GM19043 (cell line): ENCODE measurements around the gene MED8.
"Not testable (repeated sequence)": the region's sequence is repeated elsewhere in the genome, so short reads cannot be mapped to it uniquely, and the experiment has no call there.

Experiments
- ATAC-seq: cut with Tn5 transposase; IDR thresholded peaks from one replicate; pipeline ENCODE4 v1.9.1; 2021; ENCODE audit warnings: low read depth; ENCODE audit not compliant: unreplicated experiment

MED8 gene

DNA sequence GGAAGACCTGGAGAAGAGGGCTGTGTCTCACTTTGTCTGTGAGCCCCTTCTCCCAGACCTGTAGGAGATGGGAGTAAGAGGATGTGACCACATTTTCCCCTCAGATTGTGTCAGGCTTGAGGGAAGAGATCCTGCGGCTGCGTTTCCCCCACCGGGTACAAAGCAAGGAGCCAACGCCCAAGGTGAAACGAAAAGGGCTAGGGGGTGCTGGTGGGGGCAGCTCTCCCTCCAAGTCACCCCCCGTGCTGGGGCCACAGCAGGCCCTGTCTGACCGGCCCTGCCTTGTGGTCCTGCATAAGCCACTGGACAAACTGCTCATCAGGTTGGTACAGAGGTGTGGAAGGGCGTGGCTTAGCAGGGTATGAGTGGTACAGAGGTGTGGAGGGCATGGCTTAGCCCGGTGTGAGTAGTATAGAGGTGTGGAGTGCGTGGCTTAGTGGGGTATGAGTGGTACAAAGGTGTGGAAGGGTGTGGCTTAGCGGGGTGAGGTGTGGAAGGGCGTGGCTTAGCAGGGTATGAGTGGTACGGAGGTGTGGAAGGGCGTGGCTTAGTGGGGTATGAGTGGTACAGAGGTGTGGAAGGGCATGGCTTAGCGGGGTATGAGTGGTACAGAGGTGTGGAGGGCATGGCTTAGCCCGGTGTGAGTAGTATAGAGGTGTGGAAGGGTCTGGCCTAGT lies 33.5 kb upstream of the MED8 start:
- ATAC-seq = no peak

DNA sequence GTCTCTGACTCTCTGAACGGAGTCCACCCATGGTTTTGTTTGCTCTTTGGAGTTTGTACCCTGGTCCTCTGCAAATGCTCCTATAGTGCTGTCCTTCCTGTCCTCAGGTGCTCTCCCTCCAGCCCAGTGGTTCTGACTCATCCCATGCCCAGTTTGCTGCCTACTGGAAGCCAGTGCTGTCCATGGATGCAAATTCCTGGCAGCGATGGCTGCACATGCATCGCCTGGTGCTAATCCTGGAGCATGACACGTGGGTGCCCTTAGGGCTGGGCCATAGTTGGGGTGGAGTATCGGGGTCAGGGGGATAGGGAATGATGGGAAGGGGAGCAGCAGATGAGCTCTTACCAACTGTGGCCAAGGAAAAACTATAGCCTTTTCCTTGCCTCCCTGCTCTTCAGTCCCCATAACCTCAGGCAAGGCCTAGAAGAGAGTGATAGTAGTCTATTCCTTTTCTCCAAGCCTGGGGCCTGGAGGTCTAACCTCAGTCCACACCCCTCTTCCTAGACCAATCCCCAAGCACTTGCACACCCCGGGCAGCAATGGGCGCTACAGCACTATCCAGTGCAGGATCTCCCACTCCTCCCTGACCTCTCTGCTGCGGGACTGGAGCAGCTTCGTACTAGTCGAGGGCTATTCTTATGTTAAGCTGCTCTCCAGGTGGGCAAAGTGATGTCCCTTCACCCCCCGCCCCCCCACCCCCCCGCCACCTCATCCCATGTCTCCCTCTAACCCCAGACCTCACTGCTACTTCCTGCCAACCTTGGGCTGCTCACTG lies 32.6 kb upstream of the MED8 start:
- no peak for ATAC-seq

DNA sequence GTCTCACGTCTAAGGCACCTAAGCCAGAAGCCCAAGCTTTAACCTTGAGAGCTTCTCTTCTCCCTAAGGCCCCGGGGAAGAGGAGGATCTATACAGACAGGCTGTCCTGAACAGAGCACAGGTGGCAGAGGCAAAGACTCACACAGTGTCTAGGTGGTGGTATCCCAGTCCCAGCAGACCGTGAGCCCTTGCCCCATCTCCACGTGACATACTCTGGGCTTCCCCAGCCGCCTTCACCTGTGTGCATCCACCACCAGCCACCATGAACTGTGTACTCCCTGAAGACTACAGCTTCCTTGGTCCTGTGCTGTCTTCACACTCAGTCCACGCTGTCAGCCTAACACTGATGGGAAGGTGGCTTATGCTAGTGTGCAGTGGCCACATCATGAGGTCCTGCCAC lies 31.8 kb upstream of the MED8 start:
- no peak for ATAC-seq

DNA sequence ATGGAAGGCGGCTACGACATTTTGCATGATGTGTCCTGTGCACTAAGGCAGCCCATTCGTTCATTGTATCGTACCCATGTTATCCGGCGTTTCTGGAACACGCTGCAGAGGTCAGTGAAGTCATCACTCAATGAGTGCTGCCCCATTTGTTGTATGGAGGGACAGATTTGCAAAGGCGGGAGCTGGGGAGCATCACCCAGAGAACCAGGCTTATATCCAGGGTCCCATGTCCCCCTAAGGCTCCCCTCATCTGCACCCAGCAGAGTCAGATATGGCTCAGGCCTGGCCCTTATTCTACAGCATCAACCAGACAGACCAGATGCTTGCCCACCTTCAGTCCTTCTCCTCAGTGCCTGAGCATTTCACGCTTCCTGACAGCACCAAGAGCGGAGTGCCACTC lies 31.3 kb upstream of the MED8 start:
- no peak for ATAC-seq

DNA sequence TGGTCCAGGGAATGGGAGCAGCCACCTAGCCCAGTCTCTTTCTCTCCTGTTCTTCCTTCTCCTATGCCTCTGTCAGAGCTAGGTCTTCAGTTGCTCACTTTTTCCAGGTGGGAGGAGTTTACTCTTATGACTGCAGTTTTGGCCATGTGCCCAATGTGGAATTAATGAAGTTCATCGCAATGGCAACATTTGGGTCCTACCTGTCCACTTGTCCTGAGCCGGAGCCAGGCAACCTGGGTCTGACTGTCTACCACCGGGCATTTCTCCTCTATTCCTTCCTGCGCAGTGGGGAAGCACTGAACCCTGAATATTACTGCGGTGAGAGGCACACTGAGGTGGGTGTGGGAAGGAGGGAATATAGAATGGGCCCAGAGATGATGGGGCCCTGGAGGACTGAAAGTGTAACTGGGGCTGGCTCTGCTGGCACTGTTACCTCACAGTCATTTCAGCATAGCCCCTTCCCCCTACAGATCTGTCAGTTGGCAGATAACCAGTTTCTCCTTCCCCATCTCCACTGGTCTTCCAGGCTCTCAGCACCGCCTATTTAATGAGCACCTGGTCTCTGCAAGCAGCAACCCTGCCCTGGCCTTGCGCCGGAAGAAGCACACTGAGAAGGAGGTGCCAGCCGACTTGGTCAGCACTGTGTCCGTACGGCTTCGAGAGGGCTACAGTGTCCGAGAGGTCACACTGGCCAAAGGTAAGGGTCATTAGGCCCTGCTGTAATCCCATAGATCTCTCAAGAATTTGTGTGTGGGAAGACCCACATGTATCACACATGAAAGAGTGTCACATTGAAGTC lies 30.2 kb upstream of the MED8 start:
- ATAC-seq = no peak

DNA sequence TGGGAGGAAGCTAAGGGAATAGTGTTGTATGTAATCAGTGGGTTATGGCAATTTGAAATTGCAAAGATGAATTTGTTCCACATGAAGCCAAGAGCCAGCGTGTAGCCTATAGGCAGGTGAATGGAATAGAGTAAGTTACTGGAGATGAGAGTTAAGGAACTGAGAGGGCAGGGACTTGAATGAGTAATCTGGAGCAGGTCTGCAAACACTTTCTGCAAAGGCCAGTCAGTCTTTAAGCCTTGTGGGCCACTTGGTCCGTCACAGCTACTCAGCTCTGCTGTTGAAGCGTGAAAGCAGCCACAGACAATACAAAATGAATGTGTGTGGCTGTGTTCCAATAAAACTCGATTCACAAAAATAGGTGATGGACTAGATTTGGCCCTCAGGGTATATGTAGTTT lies 29.3 kb upstream of the MED8 start:
- ATAC-seq = no peak

DNA sequence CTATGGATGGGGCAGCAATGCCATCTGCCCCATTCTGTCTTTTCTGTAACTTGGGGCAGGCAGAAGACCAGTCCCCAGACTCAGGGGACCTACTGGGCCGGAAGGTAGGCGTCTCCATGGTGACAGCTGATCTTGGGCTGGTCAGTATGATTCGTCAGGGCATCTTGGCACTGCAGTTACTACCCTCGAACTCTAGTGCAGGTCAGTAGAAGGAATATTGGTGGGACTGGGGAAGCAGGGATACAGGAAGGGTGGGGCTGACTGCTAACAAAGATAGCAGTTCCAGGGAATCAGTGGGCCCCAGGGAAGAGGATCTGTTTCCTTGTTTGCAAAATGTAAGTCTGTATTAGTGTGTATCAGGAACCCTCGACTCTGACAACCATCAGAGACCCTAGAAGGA lies 26.3 kb upstream of the MED8 start:
- no peak for ATAC-seq

DNA sequence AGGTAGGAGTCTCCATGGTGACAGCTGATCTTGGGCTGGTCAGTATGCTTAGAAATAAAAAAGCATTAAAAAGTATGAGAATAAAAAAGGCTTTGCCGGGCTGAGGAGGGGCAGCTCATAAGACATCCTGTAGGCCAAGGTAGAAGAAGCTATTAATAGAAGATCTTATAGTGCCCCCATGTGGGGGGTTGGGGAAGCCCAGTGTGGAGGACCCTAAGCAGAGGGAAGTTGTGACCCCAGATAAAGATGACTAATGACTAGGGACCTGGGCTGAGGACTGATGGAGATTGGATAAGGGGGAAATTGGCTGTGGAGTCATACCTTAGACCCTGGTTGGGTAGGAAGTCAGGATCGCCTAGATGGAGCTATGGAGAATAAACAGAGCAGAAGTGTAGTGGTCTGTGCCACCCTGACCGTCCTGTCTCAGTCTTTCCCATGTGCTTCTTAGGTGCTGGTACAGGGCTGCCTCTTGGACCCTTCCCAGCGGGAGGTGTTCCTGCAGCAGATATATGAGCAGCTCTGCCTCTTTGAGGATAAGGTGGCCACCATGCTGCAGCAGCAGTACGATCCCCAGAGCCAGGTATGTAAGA lies 25.1 kb upstream of the MED8 start:
- ATAC-seq = no peak

DNA sequence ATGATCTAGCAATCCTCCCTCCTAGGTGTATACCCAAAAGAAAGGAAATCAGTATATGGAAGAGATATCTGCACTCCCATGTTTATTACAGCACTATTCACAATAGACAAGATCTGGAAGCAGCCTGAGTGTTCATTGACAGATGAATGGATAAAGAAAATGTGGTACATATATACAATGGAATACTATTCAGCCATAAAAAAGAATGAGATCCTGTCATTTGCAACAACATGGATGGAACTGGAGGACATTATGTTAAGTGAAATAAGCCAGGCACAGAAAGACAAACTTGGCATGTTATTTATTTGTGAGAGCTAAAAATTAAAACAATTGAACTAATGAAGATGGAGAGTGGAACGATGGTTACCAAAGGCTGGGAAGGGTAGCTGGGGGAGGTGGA lies 23.8 kb upstream of the MED8 start:
- not testable (repeated sequence) for ATAC-seq

DNA sequence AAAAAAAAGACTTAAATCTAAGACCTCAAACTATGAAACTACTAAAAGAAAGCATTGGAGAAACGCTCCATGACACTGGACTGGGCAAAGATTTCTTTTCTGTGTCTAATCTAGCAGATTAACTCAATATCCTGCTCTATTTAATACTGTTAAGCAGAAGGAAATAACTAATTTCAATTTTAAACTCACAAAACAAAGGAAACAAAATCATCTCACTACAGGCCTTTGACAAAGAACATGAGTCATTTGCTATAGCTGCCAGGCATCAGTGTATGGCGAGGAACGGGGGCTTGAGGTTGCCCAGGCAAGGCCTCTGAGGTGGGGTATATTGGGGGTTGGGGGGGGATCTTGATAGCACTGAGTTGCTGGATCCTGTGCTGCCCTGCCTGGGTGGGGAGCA lies 21.0 kb upstream of the MED8 start:
- ATAC-seq = no peak

DNA sequence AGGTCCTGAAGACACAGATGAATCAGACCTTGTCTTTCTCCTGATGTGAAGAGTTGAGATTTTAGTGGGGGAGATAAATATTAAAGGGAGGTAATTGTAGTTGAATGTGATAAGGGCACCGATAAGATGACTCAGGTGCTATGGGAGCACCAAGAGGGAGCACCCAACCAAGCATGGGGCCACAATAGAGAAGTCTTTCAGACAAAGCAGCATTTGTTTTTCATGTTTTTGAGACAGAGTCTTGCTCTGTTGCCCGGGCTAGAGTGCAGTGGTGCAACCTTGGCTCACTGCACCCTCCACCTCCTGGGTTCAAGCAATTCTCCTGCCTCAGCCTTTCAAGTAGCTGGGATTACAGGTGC lies 16.3 kb upstream of the MED8 start:
- ATAC-seq = no peak

DNA sequence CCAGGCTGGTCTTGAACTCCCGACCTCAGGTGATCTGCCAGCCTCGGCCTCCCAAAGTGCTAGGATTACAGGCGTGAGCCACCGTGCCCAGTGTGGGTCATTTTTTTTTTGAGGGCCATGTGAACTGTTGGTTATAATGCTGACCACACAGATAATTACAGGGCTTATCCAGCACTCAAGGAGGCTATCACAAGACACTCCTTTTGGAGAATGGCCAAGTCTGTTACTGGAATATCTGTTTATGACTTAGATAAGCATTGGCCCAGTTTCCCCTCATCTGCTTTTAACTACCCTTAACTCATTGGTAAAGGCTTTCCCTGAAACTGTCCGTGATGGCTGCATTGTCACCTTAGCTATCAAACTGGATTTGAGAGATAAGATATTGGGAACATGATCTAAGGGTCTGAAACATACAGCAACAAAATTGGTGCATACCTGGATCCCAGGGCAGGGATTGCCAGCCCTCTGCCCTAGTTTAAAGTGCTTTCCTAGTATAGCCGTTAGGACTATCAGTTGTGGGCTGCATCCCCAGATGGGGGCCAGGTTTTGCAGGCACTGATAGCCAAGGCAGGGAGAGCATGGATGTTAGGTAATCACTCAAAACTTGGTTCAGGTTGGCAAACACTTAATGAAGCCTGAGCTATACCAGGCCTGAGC lies 15.7 kb upstream of the MED8 start:
- ATAC-seq = no peak

DNA sequence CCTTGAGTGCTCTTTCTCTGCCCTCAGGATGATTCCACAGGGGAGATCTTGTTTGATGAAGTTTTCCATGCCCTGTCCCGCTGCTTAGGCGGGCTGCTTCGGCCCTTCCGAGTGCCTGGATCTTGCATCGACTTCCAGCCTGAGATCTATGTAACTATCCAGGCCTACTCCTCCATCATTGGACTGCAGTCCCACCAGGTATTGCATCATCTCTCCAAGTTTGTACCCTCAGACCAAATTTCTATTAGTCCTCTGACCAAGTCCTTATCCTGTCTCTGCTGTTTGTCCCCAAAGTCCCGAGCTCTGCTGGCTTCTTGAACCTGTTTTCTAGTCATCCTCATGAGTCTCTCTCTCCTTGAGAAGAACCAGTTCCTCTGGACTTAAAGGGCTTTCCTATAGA lies 14.8 kb upstream of the MED8 start:
- no peak for ATAC-seq

DNA sequence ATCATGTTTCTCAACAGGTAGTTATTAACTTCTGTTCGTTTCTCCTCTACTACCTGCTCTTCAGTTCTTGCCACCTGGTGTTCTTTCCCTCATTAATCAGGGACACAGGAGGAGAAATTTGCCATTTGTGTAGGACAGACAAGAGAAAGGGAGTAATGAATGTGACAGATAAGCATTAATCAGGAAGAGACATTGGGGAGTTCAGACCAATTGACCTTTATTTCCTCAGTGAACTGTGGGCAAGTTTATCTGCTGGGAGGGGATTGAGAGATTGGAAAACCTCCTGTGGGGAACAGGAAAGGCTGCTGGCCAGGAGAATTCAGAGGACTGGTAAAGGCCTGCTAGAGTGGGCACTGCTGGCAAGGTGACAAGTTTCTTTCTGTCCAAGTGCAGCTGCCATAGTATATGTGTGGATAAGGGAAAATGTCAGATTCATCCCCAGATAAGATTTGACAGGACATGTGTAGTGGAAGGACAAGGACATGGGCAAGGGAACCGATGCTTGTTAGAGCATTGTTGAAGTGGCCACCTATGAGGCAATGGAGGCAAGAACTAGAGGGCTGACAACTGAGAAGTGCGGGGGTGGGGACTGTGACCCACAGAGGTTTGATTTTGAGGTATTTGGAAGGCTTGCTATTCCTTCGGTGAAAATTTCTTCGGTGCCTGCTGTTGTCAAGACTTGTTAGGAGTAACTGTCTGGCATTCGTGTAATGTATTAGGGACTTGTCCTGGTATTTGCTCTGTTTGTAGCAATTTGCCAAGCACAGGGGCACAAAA lies 12.7 kb upstream of the MED8 start:
- no peak for ATAC-seq

DNA sequence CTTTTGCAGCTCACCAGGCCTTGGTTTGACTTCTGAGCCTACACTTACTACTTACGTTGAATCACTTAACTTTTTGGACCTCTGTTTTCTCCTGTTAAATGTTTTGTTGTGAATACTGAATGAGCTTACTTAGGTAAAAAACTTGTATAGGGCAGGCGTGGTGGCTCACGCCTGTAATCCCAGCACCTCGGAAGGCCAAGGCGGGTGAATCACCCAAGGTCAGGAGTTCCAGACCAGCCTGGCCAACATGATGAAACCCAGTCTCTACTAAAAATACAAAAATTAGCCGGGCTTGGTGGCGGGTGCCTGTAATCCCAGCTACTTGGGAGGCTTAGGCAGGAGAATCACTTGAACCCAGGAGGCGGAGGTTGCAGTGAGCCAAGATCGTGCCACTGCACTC lies 10.8 kb upstream of the MED8 start:
- ATAC-seq = not testable (repeated sequence)

DNA sequence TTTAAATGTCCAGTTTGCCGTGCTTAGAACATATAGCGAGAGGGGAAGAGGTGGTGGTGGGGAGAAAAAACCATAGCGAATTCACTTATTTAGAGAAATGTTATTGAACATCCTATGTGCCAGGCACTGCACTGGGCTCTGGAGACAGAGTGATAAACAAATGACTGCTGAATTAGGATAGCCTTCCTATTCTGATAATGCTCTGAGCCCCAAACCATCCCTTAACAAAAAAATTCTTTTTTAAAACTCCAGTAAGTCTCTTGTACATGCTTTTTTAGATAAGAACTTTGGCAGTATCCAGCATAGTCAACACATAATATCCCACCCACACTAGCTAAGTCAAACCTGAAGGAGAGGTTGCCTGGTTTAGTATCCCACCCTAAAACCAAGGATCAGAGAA lies 8.6 kb upstream of the MED8 start:
- no peak for ATAC-seq

DNA sequence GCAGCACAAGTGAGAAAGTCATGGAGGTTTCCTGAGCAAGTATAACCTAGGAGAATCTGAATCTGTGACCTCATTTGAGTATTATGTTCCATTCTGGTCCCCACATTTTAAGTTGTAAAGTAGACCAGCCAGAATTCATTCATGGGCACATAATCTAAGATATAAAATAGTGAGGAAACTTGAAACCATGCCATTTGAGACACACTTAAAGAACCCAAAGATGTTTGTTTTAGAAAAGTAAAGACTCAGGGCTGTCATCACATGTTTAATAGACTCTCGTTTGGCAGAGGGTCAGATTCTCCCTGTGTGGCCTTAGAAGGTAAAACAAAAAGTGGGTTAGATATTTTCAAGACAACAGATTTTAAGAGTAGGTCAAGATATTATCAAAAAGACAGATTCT lies 6.5 kb upstream of the MED8 start:
- no peak for ATAC-seq

DNA sequence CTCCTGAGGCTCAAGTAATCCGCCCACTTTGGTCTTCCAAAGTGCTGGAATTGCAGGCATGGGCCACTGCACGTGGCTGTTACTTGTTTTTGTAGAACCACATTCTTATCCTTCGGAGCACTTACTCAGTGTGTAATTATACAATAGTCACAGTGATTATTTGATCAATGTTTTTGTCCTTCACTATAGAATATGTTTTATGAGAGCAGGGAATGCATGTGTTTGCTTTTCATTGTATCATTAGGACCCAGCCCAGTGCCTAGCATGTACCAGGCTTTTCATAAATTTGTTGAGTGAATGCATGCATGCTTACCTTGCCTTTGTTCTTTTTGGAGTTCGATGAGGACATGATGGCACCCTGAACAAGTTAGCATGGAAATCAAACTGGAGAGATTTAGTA lies 5.9 kb upstream of the MED8 start:
- no peak for ATAC-seq

DNA sequence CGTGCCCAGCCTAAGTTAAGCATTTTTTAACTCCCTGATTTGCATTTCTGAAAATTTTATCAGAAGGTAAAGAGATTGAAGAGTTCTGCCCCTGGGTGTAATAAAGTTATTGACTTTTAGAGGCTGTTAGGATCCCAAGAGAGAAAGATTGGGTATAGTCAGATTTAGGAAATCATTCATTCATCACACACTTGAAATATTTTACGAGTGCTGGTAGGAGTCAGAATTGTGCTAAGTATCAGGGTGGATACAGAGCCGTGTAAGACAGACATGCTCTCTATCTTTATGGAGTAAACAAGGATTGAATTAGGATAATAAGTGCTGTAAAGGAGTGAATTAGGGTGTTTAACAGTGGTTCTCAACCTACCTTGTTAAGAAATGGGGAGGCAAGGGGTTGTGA lies 3.1 kb upstream of the MED8 start:
- ATAC-seq = no peak

DNA sequence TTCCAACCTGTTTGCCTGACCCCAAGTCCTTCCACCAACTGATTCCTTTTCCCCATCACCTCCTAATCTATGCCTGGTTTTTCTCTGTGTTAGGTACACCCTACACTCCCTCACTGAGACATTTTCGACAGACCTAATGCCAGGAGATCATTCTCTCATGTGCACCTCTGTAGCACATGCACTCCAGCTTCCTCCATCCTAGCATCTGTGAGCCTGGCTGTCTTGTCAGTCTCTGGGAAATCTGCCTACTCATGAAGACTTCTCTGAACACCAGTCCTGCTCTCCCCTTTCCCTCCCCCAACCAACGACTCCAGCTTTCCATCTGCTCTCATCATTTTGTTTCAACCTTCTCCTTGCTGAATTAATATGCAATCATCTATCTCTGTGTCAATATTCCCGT lies 987 bp downstream of the MED8 start:
- no peak for ATAC-seq
